ENCODE results near the gene SLC35G2. TPM values are rescaled to one million over a fixed set of nuclear protein-coding genes. Genes with fewer than 3 reads are reported as not detected.
A peak's percentile ranks its signal among the peaks of the same experiment; 100 is the strongest.
"Not testable (repeated sequence)": the region's sequence is repeated elsewhere in the genome, so short reads cannot be mapped to it uniquely, and the experiment has no call there.

Gene SLC35G2
- 17.3 and 25.2 TPM in 2 replicates for total RNA-seq

DNA sequence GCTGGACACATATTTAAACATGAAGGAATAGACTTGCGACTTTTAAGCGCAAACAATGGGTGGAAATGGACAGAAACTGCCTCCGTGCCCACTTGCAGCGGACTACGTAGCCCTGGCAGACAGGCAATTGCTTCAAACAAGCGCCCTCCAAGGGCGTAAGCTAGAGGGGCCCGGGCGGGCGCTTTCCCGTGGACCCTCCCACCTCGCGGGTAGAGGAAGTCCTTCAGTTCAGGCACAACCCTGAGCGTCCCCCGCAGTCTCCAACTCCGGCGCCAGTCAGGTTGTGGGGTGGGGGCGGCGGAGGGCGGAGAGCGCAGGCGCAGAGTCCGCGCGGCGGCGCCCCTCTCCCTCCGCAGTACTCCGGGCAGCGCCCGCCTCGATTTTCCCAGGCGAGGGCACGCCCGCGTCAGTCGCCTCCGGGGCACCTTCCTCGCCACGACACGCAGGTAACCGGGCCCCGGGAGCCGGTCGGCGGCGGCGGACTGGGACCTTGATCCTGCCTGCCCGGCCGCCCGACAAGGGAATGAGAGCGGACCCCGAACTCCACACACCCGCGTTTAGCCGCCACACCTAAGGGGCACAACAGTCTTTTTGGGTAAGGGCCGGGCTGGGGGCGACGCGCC lies at the start of gene SLC35G2:
Gene SLC35G2 (plus strand): TSS at position 358 of the 623 bp plus-strand sequence. CDS start 35,335 bp downstream, outside the sequence.
- peak; percentile 60 to 85 for DNase-seq (ENCODE audit: low read depth in 2 of 2)

DNA sequence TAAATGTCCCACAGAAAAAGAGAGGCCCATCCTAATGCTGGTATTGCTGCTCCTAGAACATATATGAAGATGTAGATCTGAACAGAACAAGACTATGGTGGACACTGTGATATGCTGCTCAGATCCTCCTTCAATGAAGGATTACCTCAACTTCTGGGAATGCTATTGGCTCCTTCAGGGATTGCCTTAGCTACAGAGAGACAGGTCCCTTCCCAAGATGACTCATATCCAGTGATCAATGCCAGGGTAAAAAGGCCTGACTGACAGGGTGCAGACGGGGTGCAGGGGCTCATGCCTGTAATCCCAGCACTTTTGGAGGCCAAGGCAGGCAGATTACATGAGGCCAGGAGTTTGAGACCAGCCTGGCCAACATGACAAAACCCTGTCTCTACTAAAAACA lies 46.2 kb upstream of the SLC35G2 start:
- DNase-seq (ENCODE audit: low read depth in 2 of 2): no peak

DNA sequence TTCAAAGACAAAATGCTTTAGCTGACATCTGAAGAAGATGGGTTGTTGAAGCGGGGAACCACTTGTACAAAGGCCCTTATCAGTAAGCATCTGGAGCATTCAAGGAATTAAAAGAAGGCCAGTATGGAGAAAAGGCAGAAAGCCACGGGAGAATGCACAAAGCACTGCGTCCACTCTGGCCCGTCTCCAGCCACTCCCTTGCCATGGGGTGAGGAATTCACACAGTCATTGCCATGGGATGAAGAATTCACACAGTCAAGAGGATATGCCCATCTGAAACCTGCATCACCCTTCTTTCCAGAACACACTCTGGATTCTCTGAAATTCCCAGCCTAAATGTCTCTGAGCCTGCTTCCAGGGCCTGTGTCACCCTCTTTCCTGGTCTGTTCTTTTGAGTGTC lies 40.1 kb upstream of the SLC35G2 start:
- no peak for DNase-seq (ENCODE audit: low read depth in 2 of 2)

DNA sequence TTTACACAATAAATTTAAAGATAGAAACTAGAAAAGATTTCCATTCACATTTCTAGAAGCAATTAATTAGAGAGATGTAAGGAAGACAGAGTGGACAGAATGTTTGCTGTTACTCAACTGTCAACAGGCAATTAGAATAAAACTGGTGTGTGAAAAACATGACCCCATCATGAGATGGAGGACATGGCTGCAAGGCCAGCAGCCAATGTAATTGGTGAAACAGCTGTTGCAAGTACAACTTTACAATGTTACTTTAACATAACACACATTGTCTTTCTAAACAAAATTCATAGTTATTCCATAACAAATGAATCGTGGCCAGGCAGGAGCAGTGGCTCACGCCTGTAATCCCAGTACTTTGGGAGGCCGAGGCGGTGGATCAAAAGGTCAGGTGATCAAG lies 38.2 kb upstream of the SLC35G2 start:
- no peak for DNase-seq (ENCODE audit: low read depth in 2 of 2)

DNA sequence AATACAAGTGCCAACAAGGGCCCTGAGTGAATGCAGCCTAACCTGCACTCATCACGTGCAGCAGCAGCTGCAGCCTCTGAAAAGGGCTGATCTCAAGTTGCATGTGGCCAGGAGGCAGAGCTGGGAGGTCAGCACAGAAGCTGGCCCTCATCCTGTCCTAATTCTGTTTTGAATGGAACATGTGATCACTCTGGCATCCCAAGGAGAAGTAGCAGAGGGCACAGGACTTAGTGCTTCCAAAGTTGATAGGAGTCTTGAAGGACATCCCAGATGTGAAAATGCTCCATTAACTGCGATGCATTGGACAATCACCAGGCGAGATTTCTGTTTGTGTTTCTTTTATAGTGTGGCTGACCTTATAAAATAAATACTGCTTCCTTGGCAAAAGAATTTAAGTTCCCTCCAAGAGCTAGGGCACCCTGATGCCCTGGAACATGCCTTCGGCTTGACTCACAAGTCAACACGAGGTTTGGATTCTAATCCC lies 35.2 kb upstream of the SLC35G2 start:
- DNase-seq (ENCODE audit: low read depth in 2 of 2): no peak

DNA sequence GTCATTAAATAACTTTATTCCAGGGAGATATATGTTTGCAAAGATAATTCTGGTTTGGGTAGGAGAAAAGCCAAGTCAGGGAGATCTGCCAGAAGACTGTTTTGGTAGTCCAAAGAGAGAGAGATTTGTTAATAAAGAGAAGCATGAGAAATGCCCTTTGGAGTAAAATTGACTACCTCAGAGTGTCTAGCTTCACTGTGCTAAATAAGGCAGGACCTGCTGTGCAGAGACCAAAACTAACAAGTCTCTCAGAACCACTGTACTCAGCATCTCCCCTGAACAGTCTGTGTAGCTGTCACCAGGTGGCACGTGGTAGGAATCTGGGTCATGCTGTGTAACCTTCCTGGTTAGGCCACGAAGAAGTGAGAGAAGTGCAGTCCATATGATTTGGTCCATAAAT lies 31.6 kb upstream of the SLC35G2 start:
- peak in 1 of 2 donors; percentile 13 for DNase-seq (ENCODE audit: low read depth in 2 of 2)

DNA sequence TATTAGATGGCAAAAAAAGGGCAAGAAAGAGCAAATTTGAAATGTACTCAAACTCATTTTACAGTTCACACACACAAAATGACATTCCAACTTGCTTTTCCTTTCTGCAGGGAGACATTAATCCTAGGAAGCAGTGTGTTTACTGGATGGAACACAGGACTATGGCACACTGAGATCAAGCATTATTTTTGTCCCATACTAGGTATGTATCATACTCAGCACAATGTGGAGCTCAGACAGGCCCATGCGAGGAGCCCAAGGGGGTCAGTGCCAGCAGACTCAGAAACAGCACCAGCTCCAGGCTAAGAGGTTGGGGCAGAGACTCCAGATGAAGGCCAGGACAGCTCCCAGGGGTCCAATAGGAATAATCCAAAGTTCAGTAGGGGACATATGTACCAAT lies 30.8 kb upstream of the SLC35G2 start:
- no peak for DNase-seq (ENCODE audit: low read depth in 2 of 2)

DNA sequence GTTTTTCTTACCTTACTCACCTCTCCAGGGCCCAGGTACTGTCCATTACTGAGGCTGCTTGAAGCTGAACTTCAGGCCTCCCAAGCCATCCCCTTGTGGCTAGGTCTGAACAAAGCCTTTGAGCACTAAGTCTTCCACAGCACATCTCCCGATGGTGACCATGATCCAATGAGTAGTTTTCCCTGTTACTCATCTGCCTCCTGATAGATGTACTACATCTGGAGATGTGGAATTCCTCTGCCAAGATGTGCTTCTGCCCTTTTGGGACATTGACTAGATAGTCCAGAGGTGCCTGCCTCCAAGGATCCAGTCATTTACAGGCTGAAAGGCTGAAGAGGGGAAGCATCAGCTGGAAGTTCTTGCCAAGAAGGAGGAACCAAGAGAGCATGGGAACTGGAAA lies 28.9 kb upstream of the SLC35G2 start:
- no peak for DNase-seq (ENCODE audit: low read depth in 2 of 2)

DNA sequence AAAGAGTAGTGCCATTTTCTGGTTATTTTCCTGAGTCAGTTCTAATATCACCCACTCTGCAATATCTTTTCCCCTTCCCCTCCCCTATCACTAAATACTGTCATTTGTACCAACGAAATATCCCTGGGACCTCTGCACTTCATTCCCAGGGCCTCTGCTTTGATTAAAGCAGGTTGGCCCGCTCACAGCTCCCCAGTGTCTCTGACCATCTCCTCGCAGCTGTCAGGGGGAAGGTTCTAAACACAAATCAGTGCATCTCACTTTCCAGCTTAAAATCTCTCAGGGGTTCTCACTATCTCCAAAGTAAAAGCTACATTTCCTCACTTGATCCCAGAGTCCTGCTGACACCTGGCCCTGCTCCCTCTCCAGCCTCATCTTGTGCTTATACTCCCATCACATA lies 28.1 kb upstream of the SLC35G2 start:
- no peak for DNase-seq (ENCODE audit: low read depth in 2 of 2)

DNA sequence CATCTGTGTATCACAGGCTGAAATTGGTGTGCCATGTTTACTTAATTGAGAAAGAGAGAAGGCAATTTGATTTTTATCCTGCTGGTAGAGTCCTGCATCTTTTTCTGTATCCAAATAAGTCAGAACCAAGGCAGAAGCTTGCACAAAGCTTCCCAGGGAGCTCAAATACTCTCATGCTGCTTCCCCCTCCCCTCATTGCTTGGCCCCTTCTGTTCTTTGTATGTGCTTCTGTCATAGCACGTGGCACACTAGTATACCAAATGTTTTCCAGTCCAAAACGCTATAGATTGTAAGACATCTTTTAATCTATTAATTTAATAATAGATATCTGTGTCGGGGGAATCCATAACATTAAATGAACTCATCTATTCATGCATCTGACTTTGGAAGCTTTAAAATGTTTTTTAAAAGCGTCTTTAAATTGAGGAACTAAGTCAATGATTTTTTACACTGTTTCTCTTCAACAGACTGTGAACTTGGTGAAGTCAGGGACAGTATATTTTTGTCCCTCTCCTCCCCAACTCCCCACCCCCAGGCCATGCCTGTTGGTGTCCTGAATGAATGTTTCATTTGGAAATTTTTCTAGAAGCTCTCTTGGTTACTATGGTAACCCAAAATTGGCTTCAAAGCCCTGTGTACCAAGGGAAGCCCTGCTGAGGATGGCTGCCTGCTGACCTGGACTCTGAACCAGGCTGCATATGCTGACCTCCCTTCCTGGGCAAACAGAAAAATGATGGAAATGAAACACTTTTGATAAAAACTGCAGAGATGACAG lies 26.2 kb upstream of the SLC35G2 start:
- DNase-seq (ENCODE audit: low read depth in 2 of 2): peak in 1 of 2 donors; percentile 67

DNA sequence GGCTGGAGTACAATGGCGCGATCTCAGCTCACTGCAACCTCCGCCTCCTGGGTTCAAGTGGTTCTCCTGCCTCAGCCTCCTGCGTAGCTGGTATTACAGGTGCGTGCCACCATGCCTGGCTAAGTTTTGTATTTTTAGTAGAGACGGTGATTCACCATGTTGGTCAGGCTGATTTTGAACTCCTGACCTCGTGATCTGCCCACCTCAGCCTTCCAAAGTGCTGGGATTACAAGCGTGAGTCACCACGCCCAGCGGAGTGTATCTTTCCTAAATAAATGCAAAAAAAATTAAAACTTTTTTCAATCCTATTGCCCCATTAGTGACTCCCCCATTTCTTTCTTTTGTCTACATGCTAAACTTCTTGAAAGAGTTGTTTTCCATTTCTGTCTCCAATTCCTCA lies 17.8 kb upstream of the SLC35G2 start:
- DNase-seq (ENCODE audit: low read depth in 2 of 2): not testable (repeated sequence)

DNA sequence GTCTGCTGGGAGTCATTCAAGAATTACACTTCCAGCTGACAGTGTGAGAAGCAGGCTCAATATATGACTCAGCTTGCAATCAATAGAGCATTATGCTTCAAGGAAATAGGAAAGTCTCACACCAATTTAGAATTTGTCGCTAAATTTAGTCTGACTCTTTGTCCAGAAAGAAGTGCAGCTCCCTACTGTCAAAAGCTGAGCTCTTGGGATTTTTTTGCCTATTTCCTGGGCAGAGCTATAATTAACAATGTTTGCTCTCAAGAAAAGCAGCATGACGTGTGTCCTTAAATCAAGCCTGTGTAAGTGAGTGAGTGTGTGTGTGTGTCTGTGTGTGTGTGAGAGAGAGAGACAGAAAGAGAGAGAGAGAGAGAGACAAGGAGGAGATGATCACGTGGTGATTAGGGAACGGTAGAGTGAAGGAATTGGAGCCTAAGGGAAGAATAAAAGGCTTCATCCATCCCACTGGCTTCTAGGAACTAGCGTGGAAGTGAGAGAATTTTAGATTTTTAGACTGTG lies 16.4 kb upstream of the SLC35G2 start:
- peak in 1 of 2 donors; percentile 14 for DNase-seq (ENCODE audit: low read depth in 2 of 2)

DNA sequence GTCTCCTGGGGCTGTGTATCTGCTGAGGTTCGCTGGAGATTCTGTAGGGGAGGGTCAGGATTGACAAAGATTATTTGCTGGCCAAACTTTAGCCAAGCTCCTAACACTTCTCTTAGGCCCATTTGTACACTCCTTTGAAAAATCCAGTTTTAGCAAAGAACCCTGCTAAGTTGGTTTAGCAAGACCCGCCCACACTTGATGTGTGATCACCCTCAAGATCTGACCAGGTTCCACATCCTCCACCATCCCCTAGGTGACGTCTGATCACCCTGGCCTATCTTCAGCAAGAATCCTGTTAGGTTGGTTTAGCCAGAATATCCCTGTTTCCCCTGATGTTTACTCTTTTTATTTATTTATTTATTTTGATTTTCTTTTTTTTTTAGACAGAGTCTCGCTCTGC lies 14.8 kb upstream of the SLC35G2 start:
- no peak for DNase-seq (ENCODE audit: low read depth in 2 of 2)

DNA sequence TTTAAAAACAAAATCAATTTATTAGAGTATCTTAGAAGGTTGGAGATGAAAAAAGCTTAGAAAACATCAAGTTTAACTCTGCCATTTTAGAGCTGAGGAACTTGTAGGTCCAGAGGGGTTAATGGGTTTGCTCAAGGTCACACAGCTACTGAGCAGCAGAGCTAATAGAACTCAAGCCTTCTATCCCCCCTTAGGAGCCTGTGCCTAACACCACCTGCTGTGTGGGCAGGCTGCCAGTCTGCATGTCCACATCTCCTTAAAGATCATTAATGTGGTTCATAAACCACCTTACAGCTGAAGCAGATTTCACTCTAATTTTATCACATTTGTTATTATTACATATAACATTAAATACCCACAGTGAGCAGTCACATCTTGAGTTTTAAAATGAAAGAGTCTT lies 14.1 kb upstream of the SLC35G2 start:
- no peak for DNase-seq (ENCODE audit: low read depth in 2 of 2)

DNA sequence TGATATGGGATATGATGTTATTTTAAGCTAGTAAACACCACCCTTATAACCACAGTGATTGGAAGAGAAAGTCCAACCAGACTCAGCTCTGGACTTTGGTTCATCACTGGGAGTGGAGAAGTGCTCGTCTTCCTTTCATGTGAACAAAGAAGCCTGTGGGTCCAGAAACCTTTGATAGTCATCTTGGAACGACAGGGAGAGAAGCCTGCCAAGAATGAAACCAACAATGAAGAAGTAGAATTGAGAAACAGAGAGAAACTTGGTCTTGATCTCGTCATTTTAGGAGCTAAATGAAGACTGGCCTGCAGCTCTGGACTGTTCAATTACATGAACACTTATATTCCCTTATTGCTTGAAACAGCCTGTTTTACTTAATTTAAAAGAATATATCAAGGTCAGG lies 13.1 kb upstream of the SLC35G2 start:
- no peak for DNase-seq (ENCODE audit: low read depth in 2 of 2)

DNA sequence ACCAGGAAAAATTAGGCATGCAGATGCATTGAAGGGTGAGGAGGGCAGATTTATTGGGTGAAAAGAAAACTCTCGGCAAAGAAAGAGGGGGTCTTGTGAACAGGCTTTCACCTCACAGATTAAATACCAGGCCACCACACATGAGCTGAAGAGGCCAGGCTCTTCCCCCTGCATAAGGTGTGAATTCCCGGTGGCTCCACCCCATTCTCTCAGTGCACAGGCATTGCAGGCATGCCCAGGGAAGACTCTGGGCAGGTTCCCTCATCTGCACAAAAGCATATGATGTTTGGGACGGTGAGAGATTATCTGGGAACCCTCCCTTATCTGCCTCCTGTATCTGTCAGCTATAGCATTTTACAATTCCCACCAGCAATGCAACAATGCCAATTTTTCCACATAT lies 7.2 kb upstream of the SLC35G2 start:
- no peak for DNase-seq (ENCODE audit: low read depth in 2 of 2)

DNA sequence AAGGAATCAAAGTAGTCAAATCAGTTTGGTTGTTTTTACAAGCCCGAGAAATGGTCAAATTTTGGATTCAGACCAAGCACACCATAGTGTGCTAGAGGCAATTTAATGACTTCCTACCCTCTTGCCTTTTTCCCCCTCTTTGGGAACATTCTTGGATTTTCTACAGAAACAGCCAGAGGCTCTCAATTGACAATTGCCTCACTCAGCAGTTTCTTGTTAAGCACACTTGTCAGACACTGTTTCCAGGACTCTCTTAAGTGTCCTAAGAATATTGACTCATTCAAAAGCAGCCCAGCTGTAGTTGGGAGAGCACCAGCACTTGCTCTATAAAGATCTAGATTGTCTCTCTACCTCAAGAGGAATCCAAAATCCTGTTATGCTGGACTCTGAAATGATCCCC lies 1.5 kb upstream of the SLC35G2 start:
- DNase-seq (ENCODE audit: low read depth in 2 of 2): no peak

DNA sequence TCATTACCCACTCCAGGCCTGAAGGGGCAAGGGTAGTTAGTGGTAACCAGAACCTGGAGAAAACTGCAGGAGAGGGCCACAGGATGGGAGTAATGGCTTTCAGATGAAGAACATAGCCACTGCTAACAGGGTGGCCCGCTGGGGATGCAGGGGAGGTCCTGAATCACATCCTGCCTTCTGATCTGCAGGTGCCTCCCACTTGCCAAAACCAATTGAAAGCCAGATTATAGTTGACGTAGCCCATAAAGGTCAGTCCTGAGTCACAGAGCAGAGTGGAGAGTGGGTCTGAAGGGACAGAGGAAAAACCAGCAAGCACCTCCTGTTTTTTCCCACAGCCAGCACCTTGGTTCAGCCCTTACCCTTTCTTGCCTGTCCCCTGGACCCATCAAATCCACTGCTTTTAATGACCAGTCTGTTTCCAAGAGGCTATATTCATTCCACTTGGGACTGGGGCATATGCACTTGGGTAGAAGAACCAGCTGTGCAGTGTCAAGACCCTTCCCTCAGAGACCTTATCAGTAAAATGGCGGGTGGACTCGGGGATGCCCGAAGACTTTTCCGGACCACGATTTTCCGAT lies 646 bp upstream of the SLC35G2 start:
- DNase-seq (ENCODE audit: low read depth in 2 of 2): peak; percentile 89 to 92

DNA sequence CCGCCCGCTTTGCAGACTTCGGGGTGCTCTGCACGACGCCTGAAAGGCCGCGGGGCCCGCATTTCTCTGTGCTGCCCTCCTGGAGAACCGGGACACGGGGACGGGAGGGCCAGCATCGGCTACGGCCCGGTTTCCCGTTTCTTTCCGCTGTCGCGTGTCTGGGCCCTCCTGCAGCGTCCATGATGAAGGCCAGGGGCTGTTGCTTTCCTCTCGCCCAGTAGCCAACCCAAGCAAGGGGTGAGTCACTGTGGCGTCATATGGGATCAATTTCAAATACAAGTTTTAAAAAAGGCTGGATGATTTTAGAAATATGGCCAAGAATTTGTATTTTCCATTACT lies 435 bp downstream of the SLC35G2 start:
- peak; percentile 30 to 77 for DNase-seq (ENCODE audit: low read depth in 2 of 2)

DNA sequence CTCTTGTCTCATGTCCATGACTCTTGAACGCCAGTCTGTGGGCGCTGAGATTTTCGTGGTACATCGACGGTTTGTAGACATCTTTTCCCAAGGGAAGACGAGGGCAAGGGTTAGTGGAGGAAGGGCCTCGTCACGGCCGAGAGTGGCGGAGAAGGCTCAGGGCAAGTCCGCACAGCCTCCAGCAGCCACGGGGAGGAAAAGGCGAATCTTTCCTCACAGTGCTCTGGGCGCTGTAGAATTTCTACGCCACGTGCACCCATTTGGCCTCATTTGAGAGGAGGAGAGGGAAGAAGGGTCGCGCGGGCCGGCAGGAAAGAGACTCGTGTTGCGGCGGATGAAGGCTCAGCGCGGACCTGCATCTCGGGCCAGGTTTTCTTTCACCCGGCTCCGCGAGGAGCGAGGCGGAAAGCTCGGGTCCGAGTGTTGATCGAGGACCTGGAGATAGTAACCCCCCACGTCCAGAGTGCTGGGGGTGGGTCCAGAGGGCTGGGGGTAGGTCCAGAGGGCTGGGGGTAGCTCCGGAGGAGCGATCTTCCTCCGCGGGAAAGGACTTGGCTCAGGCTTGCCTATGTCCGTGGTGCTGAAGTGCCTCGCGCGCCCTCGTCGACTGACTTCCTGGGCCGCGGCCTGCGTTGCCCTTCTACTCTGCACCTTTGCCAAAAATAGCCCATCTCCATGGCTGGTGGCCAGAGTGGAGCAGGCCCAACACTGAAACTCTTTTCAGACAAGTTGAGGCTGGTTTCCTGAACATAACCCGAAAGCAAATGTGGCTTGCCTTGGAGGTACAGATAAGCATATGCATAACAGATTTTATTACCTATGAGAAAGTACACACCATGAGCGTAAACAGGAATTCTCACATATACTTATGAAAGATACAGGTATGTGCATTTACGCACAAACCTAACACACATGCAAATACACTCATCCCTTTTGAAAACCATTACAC lies 1.1 kb downstream of the SLC35G2 start:
- peak in 1 of 2 donors; percentile 59 for DNase-seq (ENCODE audit: low read depth in 2 of 2)

DNA sequence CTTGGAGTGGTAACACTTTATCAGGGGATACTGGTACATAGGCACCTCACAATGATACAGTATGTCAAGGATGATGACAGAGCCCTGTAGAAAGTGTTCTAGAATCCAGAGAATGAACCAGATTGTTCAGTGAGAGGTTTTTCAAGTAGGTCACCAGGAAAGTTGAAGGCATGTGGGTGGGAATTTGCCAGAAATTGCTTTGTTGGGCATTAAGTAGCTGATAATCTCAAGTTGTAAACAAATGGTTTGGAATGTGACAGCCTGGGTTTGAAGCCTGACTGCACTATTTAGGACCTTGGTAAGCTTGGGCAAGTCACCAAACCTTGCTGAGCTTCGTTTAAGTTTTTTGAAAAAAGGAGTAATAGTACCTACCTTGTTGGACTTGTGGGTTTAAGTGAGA lies 12.5 kb downstream of the SLC35G2 start:
- no peak for DNase-seq (ENCODE audit: low read depth in 2 of 2)

Data from dermis microvascular lymphatic vessel endothelial cell (primary cell).